Lung (tissue), 12 donors: Measurements from ENCODE around the gene HMCN2. TPM values are rescaled to one million over a fixed set of nuclear protein-coding genes. Genes with fewer than 3 reads are reported as not detected.

Experiments used
- ATAC-seq: fragments of 200-7000 bp; cut with Tn5 transposase; one replicate; pipeline ENCODE4 v1.9.1; 2020; ENCODE audit warnings: moderate number of reproducible peaks; ENCODE audit not compliant: insufficient read depth, low FRiP score
- DNase-seq, 3 donors: peaks; one replicate each; pipeline ENCODE4 v3.0.0-alpha.2; 2013 to 2017
- H3K27ac ChIP-seq, 2 donors: one replicate each; pipeline ENCODE4 v1.5.1; 2013; ENCODE audit warnings: mild to moderate bottlenecking in 2 of 2, moderate library complexity in 2 of 2, control low read depth in 1 of 2, inconsistent platforms in 1 of 2, low read depth in 1 of 2, low read length in 1 of 2
- H3K27me3 ChIP-seq, 3 donors: one replicate each; pipeline ENCODE4 v1.5.1; 2013; ENCODE audit warnings: low read length in 2 of 3; ENCODE audit not compliant: control insufficient read depth in 3 of 3, insufficient read depth in 3 of 3
- H3K36me3 ChIP-seq, 4 donors: one replicate each; pipeline ENCODE4 v1.5.1; 2013; ENCODE audit warnings: low read length in 4 of 4, mild to moderate bottlenecking in 1 of 4, moderate library complexity in 1 of 4; ENCODE audit not compliant: control insufficient read depth in 4 of 4, insufficient read depth in 4 of 4
- H3K4me1 ChIP-seq, 5 donors: one replicate each; pipeline ENCODE4 v1.5.1; 2013; ENCODE audit warnings: low read length in 5 of 5, mild to moderate bottlenecking in 2 of 5, moderate library complexity in 1 of 5; ENCODE audit not compliant: control insufficient read depth in 5 of 5, insufficient read depth in 5 of 5
- H3K4me3 ChIP-seq: one replicate; pipeline ENCODE4 v1.5.1; 2013; ENCODE audit warnings: mild to moderate bottlenecking, control low read depth, moderate library complexity
- H3K9ac ChIP-seq, 2 donors: one replicate each; pipeline ENCODE4 v1.5.1; 2013; ENCODE audit warnings: low read length in 2 of 2, control low read depth in 1 of 2; ENCODE audit not compliant: insufficient read depth in 1 of 2
- H3K9me3 ChIP-seq, 4 donors: one replicate each; pipeline ENCODE4 v1.5.1; 2013; ENCODE audit warnings: low read length in 3 of 4, mild to moderate bottlenecking in 1 of 4, moderate library complexity in 1 of 4; ENCODE audit not compliant: control insufficient read depth in 4 of 4, insufficient read depth in 3 of 4
- CTCF ChIP-seq: IDR thresholded peaks from 2 replicates; pipeline ENCODE4 v1.5.1; 2012; ENCODE audit warnings: mild to moderate bottlenecking; ENCODE audit errors: control extremely low read depth, extremely low read depth
- WGBS, 2 donors: extraction: QIAGEN DNeasy Blood & Tissue Kit; methylation state at CpG; one replicate each; pipeline ENCODE4 v1.1.7; 2013; 5-methylcytosine and 5-hydroxymethylcytosine counted together
- polyA plus RNA-seq, 2 donors: library from polyadenylated mRNA; stranded (reverse); fragments of 200-250 nt; gene quantifications; one replicate each; pipeline ENCODE4 v1.2.1, GENCODE V29; 2013
- total RNA-seq, 2 donors: library from RNA; depleted of rRNA in 1 of 2; stranded (reverse); fragments of >200 nt in 1 of 2; gene quantifications; one replicate each; pipeline ENCODE4 v1.2.1, GENCODE V29; 2014 to 2021
- donor health status: control.
- donor health status: control.
- donor health status: Bipolar disorder and iron deficiency.
- donor health status: healthy.
- donor health status: DM: yes; HTN: yes; CAD: no.

Gene HMCN2
- total and polyA plus RNA-seq, 4 donors = 2.1 to 5.2 (median 3.7) TPM

DNA sequence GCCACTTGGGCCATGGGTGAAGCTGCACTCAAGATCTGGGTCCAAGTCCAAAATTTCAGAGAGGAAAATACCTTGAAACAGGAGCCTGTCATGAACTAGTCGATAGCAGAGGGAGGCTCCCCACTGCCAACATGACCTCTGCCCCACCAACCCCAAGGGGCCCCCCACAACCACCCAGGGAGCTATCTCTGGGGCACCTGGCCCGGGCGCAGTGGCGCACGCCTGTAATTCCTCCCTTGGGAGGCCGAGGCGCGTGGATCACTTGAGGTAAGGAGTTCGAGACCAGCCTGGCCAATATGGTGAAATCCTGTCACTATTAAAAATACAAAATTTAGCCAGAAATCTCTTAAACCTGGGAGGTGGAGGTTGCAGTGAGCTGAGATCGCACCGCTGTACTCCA, 20.1 kb upstream of the HMCN2 start:
- no peaks in the 10 kb centered on the region for H3K36me3 ChIP-seq
- peaks cover 0 to 3% (median 0%) of the 10 kb centered on the region in 5 donors for H3K4me1 ChIP-seq
- H3K9ac ChIP-seq = no peak overlapping the region
- H3K27me3 ChIP-seq = peaks cover 0 to 2% (median 0%) of the 10 kb centered on the region in 3 donors
- TF ChIP-seq CTCF = no peak
- no peak overlapping the region for H3K27ac ChIP-seq
- H3K4me3 ChIP-seq = no peak overlapping the region
- 96% methylated on average over 11 of the region's 11 CpGs for WGBS, 2 donors
- DNase-seq = no peak
- no peak for ATAC-seq
- H3K9me3 ChIP-seq = peaks cover 0 to 2% (median 0%) of the 10 kb centered on the region in 4 donors

DNA sequence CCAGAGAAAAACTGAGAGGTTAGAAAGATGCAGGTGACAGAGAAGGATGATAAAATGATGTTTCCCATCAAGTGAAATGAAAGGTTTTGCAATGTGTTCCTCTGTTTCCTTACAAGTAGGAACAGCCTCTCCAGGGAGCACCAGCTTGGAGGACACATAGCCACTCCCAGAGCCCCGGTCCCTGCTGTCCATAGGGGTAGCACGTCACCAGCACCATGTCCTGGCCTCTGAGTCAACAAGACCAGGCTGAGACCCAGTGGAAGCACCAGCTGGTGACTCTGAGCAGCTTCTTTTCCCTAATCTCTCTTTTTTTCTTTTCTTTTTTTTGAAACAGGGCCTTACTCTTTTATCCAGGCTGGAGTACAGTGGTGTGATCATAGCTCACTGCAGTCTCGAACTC, 19.4 kb upstream of the HMCN2 start:
- no peak for TF ChIP-seq CTCF
- no peaks in the 10 kb centered on the region for H3K36me3 ChIP-seq
- ATAC-seq (no peak), DNase-seq (no peak)
- no peak overlapping the region for H3K27ac ChIP-seq
- peaks cover 0 to 3% (median 0%) of the 10 kb centered on the region in 5 donors for H3K4me1 ChIP-seq
- H3K4me3 ChIP-seq = no peak overlapping the region
- no peak overlapping the region for H3K9ac ChIP-seq
- peaks cover 0 to 2% (median 0%) of the 10 kb centered on the region in 4 donors for H3K9me3 ChIP-seq
- peaks cover 0 to 2% (median 0%) of the 10 kb centered on the region in 3 donors for H3K27me3 ChIP-seq
- WGBS, 2 donors = 95 to 98% methylated on average over 3 of the region's 3 CpGs

GRCh38 chr9:130254747-130255630, 10.6 kb upstream of the HMCN2 start:
- peaks cover 0 to 6% (median 4%) of the 10 kb centered on the region in 3 donors for H3K27me3 ChIP-seq
- H3K9ac ChIP-seq = no peak overlapping the region
- DNase-seq (peak; percentile 49 to 76 (median 55)), ATAC-seq (no peak)
- TF ChIP-seq CTCF = no peak
- H3K36me3 ChIP-seq = no peaks in the 10 kb centered on the region
- no peak overlapping the region for H3K4me3 ChIP-seq
- peaks cover 0 to 8% (median 0%) of the 10 kb centered on the region in 5 donors for H3K4me1 ChIP-seq
- peaks cover 0 to 2% (median 0%) of the 10 kb centered on the region in 4 donors for H3K9me3 ChIP-seq
- no peak overlapping the region for H3K27ac ChIP-seq
- 81 to 85% methylated on average over 23 of the region's 23 CpGs for WGBS, 2 donors
